Midbrain (tissue), 1 donor: ENCODE data around the gene PRKAG2.

Source experiments
- DNase-seq: peaks from one replicate; lab custom pipeline; 2025; lab: John Stamatoyannopoulos, UW

Gene PRKAG2

GRCh38 chr7:151515276-151515565 lies 361.7 kb downstream of the PRKAG2 start:
- DNase-seq = no peak

DNA sequence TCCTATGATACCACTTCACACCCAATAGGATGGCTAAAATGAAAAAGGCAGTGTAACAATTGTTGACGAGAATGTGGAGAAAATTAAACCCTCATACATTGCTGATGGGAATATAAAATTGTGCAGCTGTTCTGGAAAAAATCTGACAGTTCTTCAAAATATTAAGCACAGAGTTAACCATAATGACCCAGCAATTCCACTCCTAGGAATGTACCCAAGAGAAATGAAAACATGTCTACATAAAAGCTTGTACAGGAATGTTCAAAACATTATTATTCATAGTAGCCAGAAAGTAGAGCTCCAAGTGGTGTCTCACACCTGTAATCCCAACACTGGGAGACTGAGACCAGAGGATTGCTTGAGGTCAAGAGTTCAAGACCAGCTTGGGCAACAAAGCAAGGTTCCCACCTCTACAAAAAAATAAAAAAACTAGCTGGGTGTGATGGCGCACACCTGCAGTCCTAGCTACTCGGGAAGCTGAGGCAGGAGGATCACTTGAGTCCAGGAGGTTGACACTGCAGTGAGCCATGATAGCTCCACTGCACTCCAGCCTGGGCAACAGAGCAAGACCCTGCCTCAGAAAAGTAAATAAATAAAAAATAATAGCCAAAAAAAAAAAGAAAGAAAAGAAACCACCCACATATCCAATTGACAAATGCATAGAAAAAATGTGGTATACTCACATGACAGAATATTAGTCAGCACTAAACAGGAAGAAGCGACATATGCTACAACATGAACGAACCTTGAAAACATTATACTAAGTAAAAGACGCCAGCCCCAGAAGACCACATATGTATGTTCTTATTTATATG lies 362.2 kb downstream of the PRKAG2 start:
- DNase-seq = no peak

- DNase-seq = no peak
These were observed 363.8 kb downstream of the PRKAG2 start for GRCh38 chr7:151513133-151513532.

GRCh38 chr7:151512353-151512752 lies 364.6 kb downstream of the PRKAG2 start:
- no peak for DNase-seq

GRCh38 chr7:151511946-151512345 lies 365.0 kb downstream of the PRKAG2 start:
- DNase-seq = no peak

GRCh38 chr7:151511270-151511669 lies 365.6 kb downstream of the PRKAG2 start:
- no peak for DNase-seq

DNA sequence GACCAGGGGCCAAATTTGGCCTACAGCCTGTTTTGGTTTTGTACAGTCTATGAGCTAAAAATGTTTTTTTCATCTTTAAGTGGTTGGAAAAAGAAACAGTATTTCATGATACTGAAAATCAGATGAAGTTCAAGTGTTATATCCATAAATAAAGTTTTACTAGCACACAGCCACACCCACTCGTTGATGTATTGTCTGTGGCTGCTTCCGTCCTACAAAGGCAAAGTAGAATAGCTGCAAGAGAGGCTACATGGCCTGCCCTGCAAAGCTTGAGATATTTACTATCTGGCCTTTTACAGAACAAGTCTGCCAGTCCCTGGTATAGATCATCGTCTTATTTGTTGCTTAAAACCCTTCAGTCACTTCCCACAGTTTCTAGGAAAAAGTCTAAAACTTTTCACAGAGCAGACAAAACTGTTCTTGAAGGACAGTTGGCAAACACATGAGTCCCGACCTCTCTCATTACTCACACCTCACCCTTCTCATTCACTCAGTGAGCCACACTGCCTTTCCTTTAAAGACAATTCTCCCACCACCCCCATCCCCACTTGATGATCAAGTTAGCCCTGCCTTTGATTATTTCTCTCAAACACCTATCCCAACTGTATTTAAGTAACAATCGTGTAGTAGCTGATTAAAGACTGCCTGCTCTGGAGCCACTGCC lies 367.1 kb downstream of the PRKAG2 start:
- DNase-seq = no peak

GRCh38 chr7:151508991-151509390 lies 367.9 kb downstream of the PRKAG2 start:
- no peak for DNase-seq

DNA sequence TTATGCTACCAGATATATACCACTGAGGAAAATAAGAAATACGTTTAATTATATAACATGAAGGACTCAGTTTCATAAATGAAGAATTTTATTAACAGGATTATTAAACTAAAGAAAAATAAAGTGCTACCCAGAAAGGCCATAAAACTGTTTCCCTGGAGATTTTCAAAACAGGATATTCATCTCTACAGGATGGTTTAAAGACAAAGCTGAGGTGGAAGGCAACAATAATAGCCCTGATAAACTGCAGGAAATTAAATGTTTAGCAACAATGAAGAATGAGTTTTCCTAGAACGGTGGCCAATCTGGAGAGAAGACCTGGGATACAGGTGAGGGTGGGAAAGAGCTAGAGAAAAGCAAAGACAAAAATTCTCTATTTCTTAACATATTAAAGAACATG lies 369.1 kb downstream of the PRKAG2 start:
- no peak for DNase-seq

DNA sequence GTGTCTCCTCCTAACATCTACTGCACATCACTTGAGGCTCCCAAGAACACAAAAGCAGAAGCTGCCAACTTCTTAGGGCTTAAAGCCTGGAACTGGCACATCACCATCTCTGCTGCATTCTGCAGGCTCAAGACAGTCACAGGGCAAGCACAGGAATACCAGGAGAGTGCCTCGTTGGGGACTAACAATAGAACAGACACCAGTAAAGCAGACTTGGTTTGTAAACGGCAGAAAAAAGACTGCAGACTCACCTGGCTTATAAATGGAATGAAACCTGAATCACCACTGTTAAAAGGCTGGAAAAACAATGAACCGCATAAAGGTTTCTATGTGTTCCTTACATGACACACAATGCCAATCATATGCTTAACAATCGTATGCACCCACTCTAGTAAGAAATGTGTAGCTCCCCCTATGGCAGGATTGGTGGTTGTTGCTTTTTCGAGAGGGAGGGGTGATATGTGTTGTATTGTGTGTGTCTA lies 370.0 kb downstream of the PRKAG2 start:
- DNase-seq = peak; percentile 62
